Measurements from ENCODE around the gene PPP2CA.
"Not testable (repeated sequence)": the region's sequence is repeated elsewhere in the genome, so short reads cannot be mapped to it uniquely, and the experiment has no call there.

Gene PPP2CA

DNA sequence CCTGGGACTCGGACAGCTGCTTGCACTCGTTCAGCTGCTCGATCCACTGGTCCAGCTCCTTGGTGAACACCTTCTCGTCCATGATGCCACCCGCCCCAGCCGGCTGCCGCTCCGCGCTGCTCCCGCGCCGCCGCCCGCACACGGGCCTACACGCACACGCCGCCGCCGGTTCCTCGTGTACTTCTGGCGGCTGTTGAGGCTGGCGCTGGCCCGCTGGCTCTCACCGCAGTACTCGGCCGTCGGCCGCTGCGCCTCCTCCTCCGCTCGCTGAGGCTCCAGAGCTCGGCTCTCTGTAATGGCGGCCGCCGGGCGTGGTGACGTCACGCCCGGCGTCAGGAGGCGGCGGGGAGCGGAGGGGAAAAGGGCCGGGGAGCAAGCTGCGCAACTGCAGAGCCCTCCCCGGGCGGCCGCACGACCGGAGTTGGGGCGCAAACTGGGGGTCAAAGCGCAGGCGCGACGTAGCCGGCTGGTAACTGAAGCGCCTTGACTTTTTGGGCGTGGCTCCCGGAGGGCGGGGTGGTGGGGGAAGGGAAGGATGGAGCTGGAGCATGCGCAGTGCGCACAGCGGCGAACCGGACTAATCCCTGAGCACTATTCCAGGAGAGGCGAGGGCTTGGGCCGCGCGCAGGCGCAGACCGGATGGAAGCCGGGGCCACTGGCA, at the start of gene PPP2CA:
PPP2CA (minus strand) TSS at position 294 of the 661 bp plus-strand sequence; CDS start at position 82, 212 bp downstream.
- peak; percentile 99 for DNase-seq

DNA sequence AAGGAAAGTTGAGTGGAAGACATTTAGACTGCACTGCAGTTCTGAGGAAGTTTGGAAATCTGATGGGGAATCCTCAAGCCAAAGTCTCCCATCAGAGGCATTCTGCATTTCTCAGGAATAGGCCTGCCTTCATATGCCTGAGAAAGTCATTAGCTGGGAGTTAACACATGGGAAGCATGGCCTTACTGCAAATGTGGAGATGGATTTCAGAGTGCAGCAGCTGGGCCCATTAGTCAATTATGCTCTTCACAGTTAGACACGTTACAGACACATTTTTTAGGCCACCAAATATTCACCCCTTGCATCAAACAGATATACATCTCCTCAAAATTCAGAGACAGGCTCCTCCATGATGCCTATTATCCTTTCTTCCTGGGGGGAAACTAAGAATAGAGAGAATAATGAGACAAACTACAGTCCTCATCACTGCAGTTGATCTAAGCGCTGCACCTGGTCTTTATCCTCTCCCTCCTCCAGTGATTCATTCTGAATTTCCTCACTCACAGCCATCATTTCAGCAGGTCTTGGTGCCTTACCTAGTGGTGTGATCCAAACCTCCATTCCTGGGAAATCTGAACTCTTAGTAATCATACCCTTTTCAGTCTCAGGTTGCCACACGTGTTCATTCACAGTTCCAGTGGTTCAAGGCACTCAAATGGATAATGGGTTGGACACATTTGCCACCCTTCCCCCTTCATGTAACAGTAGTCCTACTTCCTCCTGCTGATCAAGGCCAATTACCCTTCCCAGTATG, 47.9 kb upstream of the PPP2CA start:
- DNase-seq: peak; percentile 1

DNA sequence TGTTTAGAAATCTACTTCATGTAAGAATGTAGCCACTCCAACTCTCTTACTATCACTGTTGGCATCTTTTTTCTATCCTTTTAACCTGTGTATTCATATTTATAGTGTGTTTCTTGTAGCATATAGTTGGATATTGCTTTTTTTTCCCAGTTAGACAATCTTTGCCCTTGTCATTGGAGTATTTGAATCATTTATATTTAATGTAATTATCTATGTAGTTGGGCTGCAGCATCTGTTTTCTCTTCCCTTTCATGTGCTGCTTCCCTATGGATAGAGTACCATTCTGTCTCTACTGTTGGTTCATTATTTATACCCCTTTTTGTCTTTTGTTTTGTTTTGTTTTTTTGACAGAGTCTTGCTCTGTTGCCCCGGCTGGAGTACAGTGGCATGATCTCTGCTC, 45.2 kb upstream of the PPP2CA start:
- no peak for DNase-seq

DNA sequence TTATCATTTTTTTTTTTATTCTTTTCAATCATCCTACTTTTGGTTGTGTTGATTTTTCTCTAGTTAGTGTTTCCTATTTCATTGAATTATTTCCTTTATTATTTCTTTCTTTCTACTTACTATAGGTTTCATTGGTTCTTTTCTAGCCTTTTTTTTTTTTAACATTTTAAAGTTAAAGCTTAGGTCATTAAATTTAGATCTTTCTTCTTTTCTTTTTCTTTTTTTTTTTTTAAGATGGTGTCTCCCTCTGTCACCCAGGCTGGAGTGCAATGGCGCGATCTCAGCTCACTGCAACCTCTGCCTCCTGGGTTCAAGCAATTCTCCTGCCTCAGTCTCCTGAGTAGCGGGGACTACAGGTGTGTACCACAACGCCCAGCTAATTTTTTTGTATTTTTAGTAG, 43.0 kb upstream of the PPP2CA start:
- DNase-seq: no peak

DNA sequence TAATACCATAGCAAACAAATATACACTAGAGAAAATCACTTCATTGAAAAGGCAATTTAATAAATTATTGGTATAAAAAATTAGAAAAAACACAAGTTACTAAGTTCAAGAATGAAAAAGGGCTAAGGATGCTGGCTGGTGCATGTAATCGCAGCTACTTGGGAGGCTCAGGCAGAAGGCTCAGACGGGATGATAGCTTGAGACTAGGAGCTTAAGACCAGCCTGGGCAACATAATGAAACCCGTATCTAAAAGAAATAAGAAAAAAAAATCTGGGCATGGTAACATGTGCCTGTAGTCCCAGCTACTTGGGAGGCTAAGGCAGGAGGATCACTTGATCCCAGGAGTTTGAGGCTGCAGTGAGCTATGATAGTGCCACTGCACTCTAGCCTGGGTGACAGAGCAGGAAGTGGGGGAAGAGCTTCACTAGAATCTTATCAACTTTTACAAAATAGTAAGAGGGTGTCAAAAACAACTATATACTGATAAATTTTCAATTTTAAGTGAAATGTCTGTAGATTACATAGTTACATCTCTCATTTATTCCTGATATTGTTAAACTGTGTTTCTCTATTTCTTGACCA, 42.2 kb upstream of the PPP2CA start:
- DNase-seq: no peak

DNA sequence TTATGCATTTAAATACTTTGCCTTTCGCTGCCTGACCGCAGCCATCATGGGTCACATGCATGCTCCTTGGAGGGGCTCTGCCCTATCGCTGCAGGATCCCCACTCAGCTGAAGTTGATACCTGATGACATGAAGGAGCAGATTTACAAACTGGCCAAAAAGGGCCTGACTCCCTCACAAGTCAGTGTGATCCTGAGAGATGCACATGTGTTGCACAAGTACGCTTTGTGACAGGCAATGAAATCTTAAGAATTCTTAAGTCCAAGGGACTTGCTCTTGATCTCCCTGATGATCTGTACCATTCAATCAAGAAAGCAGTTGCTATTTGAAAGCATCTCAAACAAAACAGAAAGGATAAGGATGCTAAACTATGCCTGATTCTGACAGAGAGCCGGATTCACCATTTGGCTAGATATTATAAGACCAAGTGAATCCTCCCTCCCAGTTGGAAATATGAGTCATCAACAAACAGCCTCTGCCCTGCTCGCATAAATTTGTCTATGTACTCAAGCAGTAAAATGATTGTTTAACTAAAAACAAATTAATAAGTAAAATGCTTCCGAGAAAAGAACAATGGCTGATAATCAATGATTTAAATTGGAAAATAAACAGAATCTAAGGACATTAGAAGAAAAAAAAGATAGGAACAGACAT, 41.6 kb upstream of the PPP2CA start:
- DNase-seq: no peak

DNA sequence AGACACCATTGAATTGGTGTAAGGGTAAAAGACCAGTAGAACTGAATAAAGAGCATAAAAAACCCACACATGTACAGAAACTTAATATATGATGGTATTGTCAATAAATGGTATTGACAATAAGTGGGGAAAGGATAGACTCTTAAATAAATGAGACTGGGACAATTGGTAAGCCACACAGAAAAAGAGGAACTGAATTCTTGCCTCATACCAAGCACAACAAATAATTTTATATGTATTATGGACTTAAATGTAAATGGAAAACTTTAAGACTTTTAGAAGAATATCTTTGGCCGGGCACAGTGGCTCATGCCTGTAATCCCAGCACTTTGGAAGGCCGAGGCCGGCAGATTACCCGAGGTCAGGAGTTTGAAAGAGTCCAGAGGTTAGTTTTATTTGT, 37.9 kb upstream of the PPP2CA start:
- no peak for DNase-seq

DNA sequence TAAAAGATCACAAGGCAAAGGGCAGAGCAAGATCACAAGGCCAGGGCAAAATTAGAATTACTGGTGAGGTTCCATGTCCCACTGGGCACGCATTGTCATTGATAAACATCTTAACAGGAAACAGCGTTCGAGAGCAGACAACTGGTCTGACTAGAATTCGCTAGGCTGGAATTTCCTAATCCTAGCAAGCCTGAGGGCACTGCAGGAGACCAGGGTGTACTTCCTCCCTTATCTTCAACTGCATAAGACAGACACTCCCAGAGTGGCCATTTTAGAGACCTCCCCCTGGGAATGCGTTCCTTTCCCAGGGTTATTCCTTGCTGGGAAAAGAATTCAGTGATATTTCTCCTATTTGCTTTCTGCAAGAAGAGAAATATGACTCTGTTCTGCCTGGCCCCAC, 36.8 kb upstream of the PPP2CA start:
- not testable (repeated sequence) for DNase-seq

DNA sequence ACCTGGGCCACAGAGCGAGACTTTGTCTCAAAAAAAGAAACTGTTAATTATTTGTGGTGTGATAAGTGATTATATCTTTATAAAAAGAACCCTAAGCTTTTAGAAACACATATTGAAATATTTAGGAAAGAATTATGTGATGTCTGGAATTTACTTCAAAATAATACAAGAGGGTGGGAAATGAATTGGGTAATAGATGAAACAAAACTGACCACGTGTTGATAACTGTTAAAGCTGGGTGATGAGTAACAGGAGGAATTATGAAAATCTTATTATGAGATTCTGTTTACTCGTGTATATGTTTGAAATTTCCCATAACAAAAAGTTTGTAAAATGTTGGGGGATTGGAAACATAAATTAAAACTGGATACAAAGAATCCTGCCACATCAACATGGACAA, 33.0 kb upstream of the PPP2CA start:
- no peak for DNase-seq

DNA sequence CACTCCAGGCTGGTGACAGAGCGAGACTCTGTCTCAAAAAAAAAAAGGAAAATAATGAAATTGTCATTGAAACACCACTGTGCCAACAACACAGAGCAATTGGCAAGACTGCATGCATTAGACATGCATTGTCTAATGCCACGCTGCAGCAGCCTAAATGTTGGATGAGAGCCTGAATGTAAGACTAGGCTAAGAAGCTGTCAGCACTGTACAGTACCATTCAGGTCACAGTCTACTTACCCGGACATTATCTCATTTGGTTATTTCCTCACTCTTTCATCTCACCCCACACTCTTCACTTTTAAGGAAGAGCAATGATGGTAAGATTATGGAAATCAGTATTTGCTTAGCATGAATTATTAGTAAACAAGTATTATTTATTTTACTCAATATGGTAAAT, 31.3 kb upstream of the PPP2CA start:
- DNase-seq: no peak

DNA sequence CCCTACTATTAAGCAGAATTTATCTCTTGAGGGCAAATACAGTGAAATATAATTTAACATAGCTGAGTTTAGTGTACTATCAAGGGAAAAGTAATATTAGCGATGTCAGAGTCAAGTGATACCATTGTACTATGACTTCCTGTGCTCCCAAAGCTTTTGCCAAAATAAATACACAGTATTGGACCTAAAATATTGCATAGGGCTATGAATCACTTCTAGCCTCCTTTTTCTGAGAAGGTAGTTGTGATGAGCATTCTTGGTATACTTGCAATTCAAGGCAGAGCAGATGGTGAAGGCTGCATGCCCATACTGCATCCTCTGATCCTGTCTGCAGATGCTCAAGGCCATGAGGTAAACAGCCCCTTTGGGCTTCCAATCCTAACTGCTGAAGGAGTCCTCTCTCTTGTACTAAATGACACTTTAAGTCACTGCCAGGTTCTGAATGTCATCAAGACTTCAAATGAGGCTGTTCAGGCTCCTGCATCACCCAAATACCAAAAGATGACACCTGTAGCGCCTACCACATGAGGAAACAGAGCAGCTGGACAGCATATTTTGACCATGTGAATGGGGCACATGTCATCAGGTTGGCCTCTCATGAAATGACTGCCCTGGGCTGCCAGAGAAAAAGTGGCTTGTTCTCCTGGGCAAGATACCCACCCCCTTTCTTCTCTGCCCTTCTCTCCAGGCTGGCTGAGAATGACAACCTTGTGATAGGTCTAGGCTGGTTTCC, 29.7 kb upstream of the PPP2CA start:
- DNase-seq: no peak

DNA sequence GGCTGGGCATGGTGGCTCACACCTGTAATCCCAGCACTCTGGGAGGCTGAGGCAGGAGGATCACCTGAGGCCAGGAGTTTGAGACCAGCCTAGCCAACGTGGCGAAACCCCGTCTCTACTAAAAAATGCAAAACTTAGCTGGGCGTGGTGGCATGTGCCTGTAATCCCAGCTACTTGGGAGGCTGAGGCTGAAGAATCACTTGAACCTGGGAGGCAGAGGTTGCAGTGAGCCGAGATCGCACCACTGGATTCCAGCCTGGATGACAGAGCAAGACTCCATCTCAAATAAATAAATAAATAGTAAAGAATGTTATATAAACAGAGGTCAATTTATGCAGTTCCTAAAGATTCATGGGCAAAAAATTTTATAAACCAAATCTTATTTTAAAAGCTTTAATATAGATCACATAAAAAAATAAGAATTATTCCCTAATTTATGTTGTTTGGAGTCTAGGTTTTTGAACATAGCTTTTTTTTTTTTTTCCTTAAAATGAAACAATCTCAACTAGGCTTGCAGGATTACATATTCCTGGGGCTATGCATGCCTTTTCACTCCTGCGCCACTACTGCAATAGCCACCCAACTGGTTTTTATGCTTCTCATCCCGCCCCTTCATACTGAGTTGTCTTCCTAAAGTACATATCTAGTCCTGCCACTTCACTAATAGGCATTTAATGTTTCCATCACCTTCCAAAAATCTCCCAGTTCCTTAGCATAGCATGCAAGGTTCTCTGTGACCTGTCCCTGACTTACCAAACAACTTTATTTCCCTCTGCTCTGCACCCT, 27.7 kb upstream of the PPP2CA start:
- DNase-seq: not testable (repeated sequence)

DNA sequence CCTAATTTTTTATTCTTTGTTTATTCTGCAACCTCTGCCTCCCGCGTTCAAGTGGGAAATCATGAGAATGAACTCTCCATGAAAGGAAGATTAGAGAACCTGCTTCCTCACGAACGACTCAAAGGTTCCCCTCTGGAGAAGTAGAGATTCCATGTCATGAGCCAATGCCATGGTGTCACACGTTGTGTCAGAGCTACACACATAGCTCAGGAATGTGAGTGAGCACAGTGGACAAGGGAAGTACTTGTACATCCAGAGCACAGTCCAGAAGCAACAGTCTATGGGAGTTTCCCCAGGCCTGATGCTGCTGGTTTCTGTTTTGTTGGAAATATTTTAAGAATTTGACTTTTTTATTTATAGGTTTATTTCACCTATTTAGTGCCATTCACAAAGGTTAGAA, 26.8 kb upstream of the PPP2CA start:
- no peak for DNase-seq

DNA sequence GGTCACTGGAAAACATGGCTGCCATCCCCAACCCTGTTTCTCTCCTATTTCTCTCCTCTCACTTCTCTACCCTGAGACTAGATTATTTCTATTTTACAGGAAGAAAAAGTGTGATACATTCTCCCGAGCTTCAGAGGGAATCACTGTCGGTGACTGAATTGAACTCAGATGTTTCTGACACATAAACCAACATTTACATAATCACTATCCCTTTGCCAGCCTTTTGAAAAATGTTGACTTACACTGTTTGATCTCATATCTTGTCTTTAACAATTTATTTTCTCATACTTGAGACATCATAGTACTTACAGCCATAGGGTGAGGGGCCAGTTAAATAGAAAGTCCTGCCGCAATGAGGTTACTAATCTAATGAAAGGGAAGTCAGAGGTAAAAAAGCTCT, 25.1 kb upstream of the PPP2CA start:
- DNase-seq: no peak

DNA sequence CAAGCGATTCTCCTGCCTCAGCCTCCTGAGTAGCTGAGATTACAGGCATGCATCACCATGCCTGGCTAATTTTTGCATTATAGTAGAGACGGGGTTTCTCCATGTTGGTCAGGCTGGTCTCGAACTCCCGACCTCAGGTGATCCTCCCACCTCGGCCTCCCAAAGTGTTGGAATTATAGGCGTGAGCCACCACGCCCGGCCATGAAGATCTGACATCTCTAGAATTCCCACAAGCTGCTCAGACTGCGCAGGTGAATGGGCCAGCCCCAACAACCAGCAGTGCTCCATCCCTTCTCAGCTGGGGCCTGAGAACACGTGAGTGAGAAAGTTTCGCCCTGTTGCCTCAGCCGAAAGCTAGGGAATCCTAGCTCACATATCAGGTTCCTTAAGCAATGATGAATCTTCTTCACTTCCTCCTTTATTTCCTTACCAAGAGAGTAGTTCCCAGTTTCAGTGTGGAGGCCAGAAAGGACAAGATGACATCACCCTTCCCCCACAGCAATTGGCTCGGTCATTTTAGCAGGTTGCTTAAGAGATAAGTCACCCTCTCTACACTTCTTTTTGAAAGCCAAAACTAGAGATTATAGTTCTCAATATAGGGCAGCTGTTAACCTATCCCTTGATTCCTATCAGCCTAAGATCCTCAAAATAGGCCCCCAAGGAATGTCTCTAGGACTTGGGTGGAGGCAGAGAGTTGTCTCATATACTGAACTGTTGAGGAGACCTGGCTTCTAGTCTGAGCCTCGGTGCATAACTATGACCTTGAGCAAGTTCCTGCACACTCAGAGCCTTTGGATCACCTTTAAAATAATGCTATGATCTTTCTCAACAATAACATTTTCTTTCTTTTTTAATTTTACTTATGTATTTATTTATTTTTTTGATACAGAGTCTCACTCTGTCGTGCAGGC, 23.9 kb upstream of the PPP2CA start:
- DNase-seq: no peak

DNA sequence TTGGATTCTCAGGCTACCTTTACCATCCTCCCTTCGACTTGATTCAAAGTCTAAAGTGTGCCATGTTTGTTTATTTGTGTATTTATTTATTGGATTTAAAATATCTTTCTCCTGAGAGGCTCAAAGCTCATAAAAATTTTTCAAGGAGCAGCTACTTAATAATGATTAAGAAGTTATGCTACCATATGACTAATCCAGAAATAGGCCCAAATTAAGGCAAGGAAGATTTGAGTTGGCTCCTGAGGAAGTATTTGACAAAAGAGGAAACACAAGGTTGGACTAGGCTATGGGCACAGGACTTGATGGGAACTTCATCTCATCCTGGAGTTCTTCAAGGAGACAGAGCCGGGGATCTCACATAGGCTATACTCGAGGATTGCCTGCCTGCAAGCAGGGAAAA, 22.4 kb upstream of the PPP2CA start:
- no peak for DNase-seq

DNA sequence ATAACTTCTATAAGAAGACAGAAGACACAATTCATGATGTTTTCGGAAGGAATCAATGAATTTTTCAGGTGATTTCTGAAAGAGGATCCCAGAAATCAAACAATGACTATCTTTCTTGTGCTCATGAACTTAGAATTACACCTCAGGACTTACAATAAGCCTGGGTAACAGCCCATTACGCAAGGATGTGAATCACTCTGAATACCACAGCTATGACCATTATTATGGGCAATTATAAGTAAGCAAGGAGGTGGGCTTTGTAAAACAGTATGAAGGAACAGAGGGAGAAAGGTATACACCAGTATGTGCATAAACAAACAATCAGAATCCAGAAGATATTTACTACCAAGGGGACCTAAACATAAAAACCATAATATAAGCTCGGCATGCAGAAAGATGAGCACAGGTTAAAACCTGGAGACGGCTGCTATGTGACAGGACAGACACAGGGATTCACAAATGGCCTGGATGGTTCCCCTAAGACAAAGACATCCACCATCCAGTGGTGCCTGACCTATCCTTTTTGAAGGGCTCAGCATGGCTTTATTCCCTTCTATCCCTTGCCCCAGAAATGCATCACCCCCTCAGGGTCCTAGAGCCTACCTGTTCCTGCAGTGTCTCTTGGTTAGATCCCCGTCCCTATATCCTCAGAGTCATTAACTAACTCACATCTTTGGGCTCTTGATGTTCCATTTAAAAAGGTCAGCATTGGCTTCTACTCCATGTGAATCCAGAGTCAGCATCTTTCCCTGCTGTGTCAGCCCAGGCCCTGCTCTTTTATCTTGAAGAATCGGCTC, 21.8 kb upstream of the PPP2CA start:
- no peak for DNase-seq

DNA sequence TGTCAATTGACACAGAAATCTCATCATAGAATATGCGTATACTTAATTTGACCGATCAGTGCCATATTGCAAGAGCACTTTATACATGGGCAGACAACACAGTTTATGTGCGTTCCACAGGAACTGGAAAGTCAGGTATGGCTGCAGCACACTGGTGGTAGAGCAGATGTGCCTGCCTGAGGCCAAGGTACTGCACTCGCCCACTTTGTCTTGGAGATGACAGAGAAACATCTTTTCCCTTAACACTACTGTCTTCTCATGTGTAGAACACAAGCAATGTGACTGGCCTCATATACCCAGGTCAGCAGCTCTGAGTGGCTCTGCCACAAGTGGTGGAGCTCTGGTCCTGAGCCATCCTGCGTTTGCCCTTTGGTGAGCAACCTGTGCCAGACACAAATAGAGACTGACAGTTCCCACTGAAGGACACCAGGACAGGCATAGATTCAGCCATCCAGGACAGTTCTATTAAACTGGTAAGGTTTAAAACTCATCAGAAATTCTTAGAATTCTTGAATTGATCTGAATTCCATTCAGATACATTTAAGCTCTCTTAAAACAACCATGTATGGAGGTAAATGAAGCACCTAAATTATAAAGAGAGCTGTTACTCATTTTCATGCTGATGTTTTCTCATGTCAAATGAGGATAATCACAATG, 21.0 kb upstream of the PPP2CA start:
- DNase-seq: no peak

DNA sequence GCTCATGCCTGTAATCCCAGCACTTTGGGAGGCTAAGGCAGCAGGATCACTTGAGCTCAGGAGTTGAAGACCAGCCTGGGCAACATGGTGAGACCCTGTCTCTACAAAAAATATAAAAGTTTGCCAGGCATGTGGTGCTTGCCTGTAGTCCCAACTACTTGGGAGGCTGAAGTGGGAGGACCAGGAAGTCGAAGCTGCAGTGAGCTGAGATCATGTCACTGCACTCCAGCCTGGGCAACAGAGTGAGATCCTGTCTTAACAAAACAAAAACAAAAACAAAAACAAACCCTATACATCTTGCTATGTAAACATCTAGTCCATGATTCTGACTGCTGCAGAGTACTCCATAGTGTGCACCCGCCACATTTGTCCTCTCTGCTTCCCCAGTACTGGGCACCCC, 19.8 kb upstream of the PPP2CA start:
- DNase-seq: no peak

DNA sequence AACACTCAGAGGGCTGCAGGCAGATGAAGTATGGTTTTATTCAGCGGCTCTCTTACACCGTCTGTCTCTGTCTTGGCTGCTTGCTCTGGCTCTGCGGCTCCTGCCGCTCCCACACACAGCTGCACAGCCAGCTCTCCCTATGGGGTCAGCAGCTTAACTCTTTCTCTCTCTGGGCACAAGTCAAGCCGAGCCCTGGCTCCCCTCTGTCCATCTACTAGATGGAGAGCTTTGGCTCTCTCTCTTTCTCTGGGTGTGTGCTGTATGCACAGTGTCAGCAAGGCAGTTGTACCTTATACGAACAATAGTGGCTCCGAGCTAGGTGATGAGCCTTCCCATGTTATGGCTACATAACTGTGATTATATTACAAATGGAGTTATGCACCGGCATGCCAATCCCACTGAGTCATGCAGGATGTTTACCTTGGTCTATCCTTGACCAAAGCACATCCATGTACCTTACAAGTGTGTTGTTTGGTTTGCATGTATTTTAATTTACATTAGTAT, 19.3 kb upstream of the PPP2CA start:
- DNase-seq: no peak
